Mesenchymal stem cell (in vitro differentiated cells and primary cell): ENCODE data around the gene WDR48.

ENCODE experiments used
- DNase-seq: peaks from one replicate; pipeline ENCODE4 v3.0.0-alpha.2; 2013
- H2AFZ ChIP-seq: one replicate; pipeline ENCODE4 v1.6.1; 2013; ENCODE audit warnings: low read depth, mild to moderate bottlenecking, control low read depth, inconsistent platforms, low read length, moderate library complexity
- H2AK5ac ChIP-seq: 2 replicates; pipeline ENCODE4 v1.6.1; 2013; ENCODE audit warnings: low read length, moderate library complexity, mild to moderate bottlenecking, inconsistent platforms; ENCODE audit not compliant: severe bottlenecking
- H2BK120ac ChIP-seq: one replicate; pipeline ENCODE4 v1.6.1; 2013; ENCODE audit warnings: low read depth, mild to moderate bottlenecking, inconsistent platforms, low read length, moderate library complexity
- H2BK12ac ChIP-seq, 2 experiments: one replicate each; pipeline ENCODE4 v1.6.1; 2013; ENCODE audit warnings: inconsistent platforms in 2 of 2, low read length in 2 of 2, mild to moderate bottlenecking in 2 of 2, moderate library complexity in 2 of 2, control low read depth in 1 of 2
- H2BK15ac ChIP-seq: one replicate; pipeline ENCODE4 v1.6.1; 2013; ENCODE audit warnings: mild to moderate bottlenecking, low read depth, inconsistent platforms; ENCODE audit not compliant: poor library complexity, severe bottlenecking
- H2BK5ac ChIP-seq: 2 replicates; pipeline ENCODE4 v1.6.1; 2013; ENCODE audit warnings: low read depth, mild to moderate bottlenecking, low read length, control low read depth, inconsistent platforms; ENCODE audit not compliant: poor library complexity, severe bottlenecking
- H3K14ac ChIP-seq, 2 experiments: one replicate each; pipeline ENCODE4 v1.6.1; 2013; ENCODE audit warnings: inconsistent platforms in 2 of 2, low read length in 2 of 2, control low read depth in 1 of 2, mild to moderate bottlenecking in 1 of 2, moderate library complexity in 1 of 2
- H3K18ac ChIP-seq, 2 experiments: one replicate each; pipeline ENCODE4 v1.6.1; 2013; ENCODE audit warnings: inconsistent platforms in 2 of 2, low read length in 2 of 2, control low read depth in 1 of 2, low read depth in 1 of 2, mild to moderate bottlenecking in 1 of 2
- H3K23ac ChIP-seq, 2 experiments: one replicate each; pipeline ENCODE4 v1.6.1; 2013; ENCODE audit warnings: inconsistent platforms in 2 of 2, low read length in 2 of 2, mild to moderate bottlenecking in 2 of 2, moderate library complexity in 2 of 2, control low read depth in 1 of 2
- H3K27ac ChIP-seq: 2 replicates; pipeline ENCODE4 v1.5.1; 2013; ENCODE audit warnings: mild to moderate bottlenecking, moderate library complexity, low read length, control low read depth, inconsistent platforms; ENCODE audit not compliant: poor library complexity, severe bottlenecking
- H3K27me3 ChIP-seq, 2 experiments: 2 replicates each; pipeline versions ENCODE4 v1.6.1 to v1.7.0; 2013; ENCODE audit warnings: low read length in 2 of 2, mild to moderate bottlenecking in 2 of 2, moderate library complexity in 2 of 2, control low read depth in 1 of 2, inconsistent platforms in 1 of 2; ENCODE audit not compliant: control insufficient read depth in 1 of 2, insufficient read depth in 1 of 2
- H3K36me3 ChIP-seq, 2 experiments: 2 replicates each; pipeline versions ENCODE4 v1.6.1 to v1.7.0; 2013; ENCODE audit warnings: low read length in 2 of 2, control low read depth in 1 of 2, inconsistent platforms in 1 of 2, low read depth in 1 of 2, mild to moderate bottlenecking in 1 of 2; ENCODE audit not compliant: insufficient read depth in 2 of 2, control insufficient read depth in 1 of 2
- H3K4ac ChIP-seq, 2 experiments: one replicate each; pipeline ENCODE4 v1.6.1; 2013; ENCODE audit warnings: inconsistent platforms in 2 of 2, low read length in 2 of 2, mild to moderate bottlenecking in 2 of 2, moderate library complexity in 2 of 2, control low read depth in 1 of 2, low read depth in 1 of 2
- H3K4me1 ChIP-seq: 2 replicates; pipeline ENCODE4 v1.6.1; 2013; ENCODE audit warnings: low read depth, low read length, control low read depth; ENCODE audit not compliant: control insufficient read depth, insufficient read depth
- H3K4me2 ChIP-seq: 2 replicates; pipeline ENCODE4 v1.6.1; 2013; ENCODE audit warnings: low read length, mild to moderate bottlenecking, inconsistent platforms; ENCODE audit not compliant: poor library complexity, severe bottlenecking
- H3K4me3 ChIP-seq, 2 experiments: 2 replicates each; pipeline versions ENCODE4 v1.5.1 to v1.7.0; 2013; ENCODE audit warnings: low read length in 2 of 2, mild to moderate bottlenecking in 2 of 2, control low read depth in 1 of 2, low read depth in 1 of 2; ENCODE audit not compliant: insufficient read depth in 1 of 2
- H3K79me1 ChIP-seq: replicated peaks from 2 replicates; pipeline ENCODE4 v1.6.1; 2013; ENCODE audit warnings: mild to moderate bottlenecking, control low read depth, low read length, inconsistent platforms; ENCODE audit not compliant: poor library complexity, severe bottlenecking
- H3K9ac ChIP-seq: 2 replicates; pipeline ENCODE4 v1.7.0; 2013; ENCODE audit warnings: mild to moderate bottlenecking, low read length, moderate library complexity
- H3K9me3 ChIP-seq: 2 replicates; pipeline ENCODE4 v1.7.0; 2013; ENCODE audit warnings: mild to moderate bottlenecking, low read length; ENCODE audit not compliant: control insufficient read depth
- H4K8ac ChIP-seq: one replicate; pipeline ENCODE4 v1.6.1; 2013; ENCODE audit warnings: inconsistent platforms, mild to moderate bottlenecking, low read length, moderate library complexity
- H4K91ac ChIP-seq: one replicate; pipeline ENCODE4 v1.6.1; 2013; ENCODE audit warnings: mild to moderate bottlenecking, low read length, inconsistent platforms
- WGBS: methylation state at CpG from one replicate; pipeline ENCODE4 v1.1.7; 2013; ENCODE audit warnings: mixed read lengths; 5-methylcytosine and 5-hydroxymethylcytosine counted together

WDR48 gene

DNA sequence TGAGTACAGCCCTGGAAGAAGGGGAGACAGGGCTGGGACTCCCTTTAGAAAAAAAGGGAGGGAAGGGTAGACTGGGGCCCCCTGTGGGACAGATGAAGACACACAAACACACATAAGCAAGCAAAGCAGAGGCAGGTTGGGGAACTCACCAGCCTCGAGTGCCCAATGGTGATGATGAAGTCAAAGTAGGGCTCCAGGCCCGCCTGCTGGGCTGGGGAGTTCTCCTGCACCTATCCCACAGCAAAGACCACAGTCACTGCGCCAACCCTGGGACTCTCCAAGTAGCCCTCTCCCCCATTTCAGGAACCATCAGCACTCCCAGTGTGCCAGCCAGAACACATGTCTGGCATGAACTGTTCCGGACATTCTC lies 51.5 kb downstream of the WDR48 start:
- Histone ChIP-seq H3K4ac (no peak overlapping the region), H3K79me1 (peaks cover 57% of the 10 kb centered on the region)
- WGBS = 86% methylated on average over 4 of the region's 4 CpGs

GRCh38 chr3:39103791-39104552 lies 52.2 kb downstream of the WDR48 start:
- no peak overlapping the region for H3K4ac ChIP-seq
- H3K4me2 ChIP-seq = no peak overlapping the region
- no peak overlapping the region for H4K91ac ChIP-seq
- no peak overlapping the region for H2BK12ac ChIP-seq
- peaks cover 54% of the 10 kb centered on the region for H3K79me1 ChIP-seq
- peaks cover 25% of the 10 kb centered on the region for H3K4me1 ChIP-seq
- H3K9ac ChIP-seq = no peak overlapping the region
- no peak for DNase-seq
- H2BK15ac ChIP-seq = no peak overlapping the region
- peak overlapping the region in 1 of 2 experiments; percentile 27 for H3K23ac ChIP-seq
- H2BK120ac ChIP-seq = no peak overlapping the region
- H3K9me3 ChIP-seq = no peaks in the 10 kb centered on the region
- no peak overlapping the region for H2BK5ac ChIP-seq
- H2AK5ac ChIP-seq = no peak overlapping the region
- H2AFZ ChIP-seq = no peak overlapping the region
- H3K27ac ChIP-seq = no peak overlapping the region
- no peak overlapping the region for H3K4me3 ChIP-seq
- no peaks in the 10 kb centered on the region for H3K27me3 ChIP-seq
- WGBS = 98% methylated on average over 6 of the region's 6 CpGs
- H3K18ac ChIP-seq = no peak overlapping the region
- peaks cover 32 to 35% of the 10 kb centered on the region in 2 experiments for H3K36me3 ChIP-seq
- H3K14ac ChIP-seq = no peak overlapping the region
- no peak overlapping the region for H4K8ac ChIP-seq

More for the DNA sequence above, 51.5 kb downstream of the WDR48 start:
- H2BK5ac ChIP-seq = no peak overlapping the region
- H3K27me3 ChIP-seq = no peaks in the 10 kb centered on the region
- no peak overlapping the region for H2BK15ac ChIP-seq
- H3K4me2 ChIP-seq = no peak overlapping the region
- H3K4me1 ChIP-seq = peaks cover 25% of the 10 kb centered on the region
- H3K4me3 ChIP-seq = no peak overlapping the region
- H2BK120ac ChIP-seq = no peak overlapping the region
- no peak overlapping the region for H3K18ac ChIP-seq
- H3K9ac ChIP-seq = no peak overlapping the region
- no peak overlapping the region for H2AFZ ChIP-seq
- no peak overlapping the region for H2AK5ac ChIP-seq
- no peak overlapping the region for H3K14ac ChIP-seq
- DNase-seq = peak; percentile 16
- no peak overlapping the region for H4K8ac ChIP-seq
- H3K36me3 ChIP-seq = peaks cover 39 to 42% of the 10 kb centered on the region in 2 experiments
- H3K27ac ChIP-seq = no peak overlapping the region
- no peak overlapping the region for H4K91ac ChIP-seq
- no peak overlapping the region for H2BK12ac ChIP-seq
- H3K9me3 ChIP-seq = no peaks in the 10 kb centered on the region
- no peak overlapping the region for H3K23ac ChIP-seq

DNA sequence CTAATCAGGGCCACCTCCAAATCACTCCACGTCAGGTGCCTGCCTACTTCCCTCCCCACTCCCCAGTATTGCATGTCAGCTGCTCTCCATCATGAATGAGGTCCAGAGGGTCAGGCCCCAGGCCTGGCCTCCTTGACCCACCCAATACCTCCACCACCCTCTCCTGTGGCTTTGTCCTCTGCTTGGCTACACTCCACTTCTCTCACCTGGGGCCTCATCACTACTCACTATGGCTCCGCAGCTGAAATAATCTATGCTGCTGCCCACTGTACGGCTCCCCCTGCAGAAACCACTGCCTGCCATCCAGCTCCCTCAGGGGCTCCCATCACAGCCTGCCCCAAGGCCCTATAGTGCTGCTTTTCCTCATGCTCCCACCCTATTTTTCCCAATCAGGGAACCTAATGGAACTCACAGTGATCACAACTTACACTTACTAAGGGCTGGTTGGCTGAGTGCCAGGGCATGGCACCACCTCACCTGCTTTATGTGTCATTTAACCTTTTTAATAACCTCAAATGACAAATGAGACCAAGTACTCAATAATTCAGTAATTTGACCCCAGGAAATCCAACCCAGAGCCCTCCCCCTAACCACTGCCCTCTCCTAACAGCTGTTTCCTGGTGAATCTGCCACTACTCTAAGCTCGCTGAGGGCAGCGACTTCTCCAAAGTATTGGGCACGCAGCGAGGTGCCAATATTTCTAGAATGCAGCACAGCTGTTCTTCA lies 53.3 kb downstream of the WDR48 start:
- Histone ChIP-seq H3K27me3 (no peaks in the 10 kb centered on the region), H4K91ac (no peak overlapping the region), H3K27ac (no peak overlapping the region), H2AK5ac (no peak overlapping the region), H3K4me3 (peak overlapping the region in 1 of 2 experiments; percentile 98), H3K4me1 (peaks cover 25% of the 10 kb centered on the region), H2BK5ac (no peak overlapping the region), H2BK12ac (no peak overlapping the region), H3K4ac (no peak overlapping the region), H3K23ac (no peak overlapping the region), H3K9ac (peak overlapping the region; percentile 98), H2AFZ (no peak overlapping the region), H3K79me1 (peaks cover 44% of the 10 kb centered on the region), H3K14ac (no peak overlapping the region), H3K9me3 (no peaks in the 10 kb centered on the region), H3K36me3 (peaks cover 24 to 26% of the 10 kb centered on the region in 2 experiments), H2BK15ac (no peak overlapping the region), H3K18ac (no peak overlapping the region), H4K8ac (no peak overlapping the region), H2BK120ac (no peak overlapping the region), H3K4me2 (no peak overlapping the region)
- DNase-seq = no peak
- 96% methylated on average over 7 of the region's 7 CpGs for WGBS

DNA sequence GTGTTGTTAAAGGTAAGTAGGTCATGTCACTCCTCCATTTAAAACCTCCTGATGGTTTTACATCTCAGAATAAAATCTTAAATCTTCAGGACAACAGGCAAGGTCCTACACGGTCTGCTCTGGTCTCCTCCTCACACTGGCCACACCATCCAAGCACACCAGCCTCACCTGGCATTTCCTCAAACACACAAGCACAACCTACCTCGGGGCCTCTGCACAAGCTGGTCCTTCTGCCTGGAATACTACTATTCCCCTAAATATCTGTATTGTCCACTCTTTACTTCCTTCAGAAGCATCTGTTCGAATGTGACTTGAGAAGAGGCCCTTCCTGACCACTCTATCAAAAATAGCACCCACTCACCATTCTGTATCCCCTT lies 53.9 kb downstream of the WDR48 start:
- no peak overlapping the region for H3K23ac ChIP-seq
- no peak overlapping the region for H2BK12ac ChIP-seq
- no peak overlapping the region for H2AK5ac ChIP-seq
- H3K4me1 ChIP-seq = peaks cover 25% of the 10 kb centered on the region
- no peak overlapping the region for H2AFZ ChIP-seq
- WGBS = 85% methylated on average over 3 of the region's 3 CpGs
- H3K27me3 ChIP-seq = no peaks in the 10 kb centered on the region
- H3K27ac ChIP-seq = no peak overlapping the region
- no peak for DNase-seq
- H3K14ac ChIP-seq = no peak overlapping the region
- no peak overlapping the region for H2BK15ac ChIP-seq
- H4K91ac ChIP-seq = no peak overlapping the region
- no peak overlapping the region for H2BK5ac ChIP-seq
- H3K9me3 ChIP-seq = no peaks in the 10 kb centered on the region
- H3K4me3 ChIP-seq = peak overlapping the region in 1 of 2 experiments; percentile 98
- peaks cover 38% of the 10 kb centered on the region for H3K79me1 ChIP-seq
- peak overlapping the region; percentile 78 for H3K4me2 ChIP-seq
- no peak overlapping the region for H4K8ac ChIP-seq
- peaks cover 24 to 25% of the 10 kb centered on the region in 2 experiments for H3K36me3 ChIP-seq
- no peak overlapping the region for H3K18ac ChIP-seq
- no peak overlapping the region for H3K4ac ChIP-seq
- peak overlapping the region; percentile 98 for H3K9ac ChIP-seq
- no peak overlapping the region for H2BK120ac ChIP-seq
